Liver (tissue), 9 donors: ENCODE measurements around the gene MXRA8. TPM values are rescaled to one million over a fixed set of nuclear protein-coding genes. Genes with fewer than 3 reads are reported as not detected.

Source experiments
- DNase-seq: peaks from one replicate; pipeline ENCODE4 v3.0.0-alpha.2; 2017; ENCODE audit warnings: low spot score
- H3K27ac ChIP-seq, 2 donors: one replicate each; pipeline ENCODE4 v1.7.0; 2013; ENCODE audit warnings: inconsistent platforms in 2 of 2, low read length in 2 of 2, control low read depth in 1 of 2, low read depth in 1 of 2, mild to moderate bottlenecking in 1 of 2
- H3K27me3 ChIP-seq, 4 donors: one replicate each; pipeline versions ENCODE4 v1.6.1 to v1.7.0; 2013; ENCODE audit warnings: low read length in 3 of 4, inconsistent platforms in 1 of 4, mild to moderate bottlenecking in 1 of 4, moderate library complexity in 1 of 4; ENCODE audit not compliant: control insufficient read depth in 4 of 4, insufficient read depth in 4 of 4
- H3K36me3 ChIP-seq, 4 donors: one replicate each; pipeline versions ENCODE4 v1.6.1 to v1.7.0; 2013; ENCODE audit warnings: low read length in 3 of 4, mild to moderate bottlenecking in 3 of 4, low read depth in 1 of 4, moderate library complexity in 1 of 4; ENCODE audit not compliant: control insufficient read depth in 4 of 4, insufficient read depth in 3 of 4
- H3K4me1 ChIP-seq, 4 donors: one replicate each; pipeline versions ENCODE4 v1.6.1 to v1.7.0; 2013; ENCODE audit warnings: low read length in 3 of 4, mild to moderate bottlenecking in 3 of 4, moderate library complexity in 1 of 4; ENCODE audit not compliant: control insufficient read depth in 4 of 4, insufficient read depth in 4 of 4
- H3K4me3 ChIP-seq, 3 donors: one replicate each; pipeline versions ENCODE4 v1.6.1 to v1.7.0; 2013; ENCODE audit warnings: low read length in 3 of 3, control low read depth in 1 of 3, low read depth in 1 of 3, mild to moderate bottlenecking in 1 of 3
- H3K9ac ChIP-seq, 2 donors: one replicate each; pipeline ENCODE4 v1.7.0; 2013; ENCODE audit warnings: low read length in 2 of 2, mild to moderate bottlenecking in 2 of 2, moderate library complexity in 2 of 2, control low read depth in 1 of 2, low read depth in 1 of 2
- H3K9me3 ChIP-seq, 4 donors: one replicate each; pipeline versions ENCODE4 v1.6.1 to v1.7.0; 2013; ENCODE audit warnings: low read length in 3 of 4; ENCODE audit not compliant: control insufficient read depth in 4 of 4
- ATF3 ChIP-seq: IDR thresholded peaks from 2 replicates; pipeline ENCODE4 v1.6.1; 2016; ENCODE audit warnings: antibody characterized with exemption
- FOXA1 ChIP-seq: IDR thresholded peaks from 2 replicates; pipeline ENCODE4 v1.6.1; 2016; ENCODE audit warnings: antibody characterized with exemption
- FOXA2 ChIP-seq: IDR thresholded peaks from 2 replicates; pipeline ENCODE4 v1.6.1; 2016; ENCODE audit warnings: antibody characterized with exemption
- GABPA ChIP-seq, 2 donors: IDR thresholded peaks in 1 of 2; conservative IDR thresholded peaks in 1 of 2; 2 replicates each; pipeline ENCODE4 v1.6.1; 2016; ENCODE audit warnings: antibody characterized with exemption in 2 of 2, mild to moderate bottlenecking in 1 of 2, moderate library complexity in 1 of 2
- HNF4A ChIP-seq, 2 donors: conservative IDR thresholded peaks; 2 replicates each; pipeline ENCODE4 v1.6.1; 2016; ENCODE audit warnings: antibody characterized with exemption in 2 of 2, mild to moderate bottlenecking in 2 of 2
- HNF4G ChIP-seq: IDR thresholded peaks from 2 replicates; pipeline ENCODE4 v1.6.1; 2016; ENCODE audit warnings: antibody characterized with exemption
- JUND ChIP-seq, 2 donors: IDR thresholded peaks; 2 replicates each; pipeline ENCODE4 v1.6.1; 2016; ENCODE audit warnings: antibody characterized with exemption in 2 of 2
- MAX ChIP-seq: IDR thresholded peaks from 2 replicates; pipeline ENCODE4 v1.6.1; 2016; ENCODE audit warnings: antibody characterized with exemption
- NR2F2 ChIP-seq: IDR thresholded peaks from 2 replicates; pipeline ENCODE4 v1.6.1; 2016; ENCODE audit warnings: antibody characterized with exemption
- RAD21 ChIP-seq, 2 donors: IDR thresholded peaks; 2 replicates each; pipeline ENCODE4 v1.6.1; 2016; ENCODE audit warnings: antibody characterized with exemption in 2 of 2, mild to moderate bottlenecking in 2 of 2
- RXRA ChIP-seq, 2 donors: IDR thresholded peaks; 2 replicates each; pipeline ENCODE4 v1.6.1; 2017 to 2018; ENCODE audit warnings: antibody characterized with exemption in 2 of 2, mild to moderate bottlenecking in 1 of 2
- SP1 ChIP-seq: IDR thresholded peaks from 2 replicates; pipeline ENCODE4 v1.6.1; 2018; ENCODE audit warnings: antibody characterized with exemption, mild to moderate bottlenecking
- TAF1 ChIP-seq: conservative IDR thresholded peaks from 2 replicates; pipeline ENCODE4 v1.6.1; 2016; ENCODE audit warnings: antibody characterized with exemption, mild to moderate bottlenecking
- YY1 ChIP-seq: IDR thresholded peaks from 2 replicates; pipeline ENCODE4 v1.6.1; 2016; ENCODE audit warnings: antibody characterized with exemption, mild to moderate bottlenecking
- ZBTB33 ChIP-seq: IDR thresholded peaks from 2 replicates; pipeline ENCODE4 v1.6.1; 2016; ENCODE audit warnings: antibody characterized with exemption
- WGBS: extraction: QIAGEN DNeasy Blood & Tissue Kit; methylation state at CpG from one replicate; pipeline ENCODE4 v1.1.7; 2013; 5-methylcytosine and 5-hydroxymethylcytosine counted together
- polyA plus RNA-seq, 2 donors: library from polyadenylated mRNA; stranded (reverse) in 1 of 2; unstranded in 1 of 2; fragments of 200-250 nt in 1 of 2; fragments of >200 nt in 1 of 2; fragmentation: Nextera tagmentation in 1 of 2; extraction: Ambion mirVana in 1 of 2; gene quantifications; one replicate each; pipeline versions ENCODE4 v1.2.1 to v1.2.3, GENCODE V29; 2013 to 2015
- total RNA-seq, 2 donors: library from RNA; depleted of rRNA; stranded (reverse); fragments of >200 nt; gene quantifications; one replicate each; pipeline ENCODE4 v1.2.3, GENCODE V29; 2014
- donor health status: healthy.
- donor health status: healthy.
- donor health status: healthy.
- donor health status: healthy.
- donor health status: healthy.

MXRA8 gene
- total RNA-seq: 1 to 10 TPM; 3.2 to 5.3 TPM
- 1 to 10 TPM; 1.8 to 5.9 TPM for polyA plus RNA-seq

- no peaks in the 10 kb centered on the region for H3K36me3 ChIP-seq
- TF ChIP-seq ZBTB33 (no peak), NR2F2 (peak; percentile 23), SP1 (no peak), YY1 (no peak)
- peak within 1 kb of the TSS; percentile 25 to 63 for H3K27ac ChIP-seq
- peak within 1 kb of the TSS in 1 of 3 donors; percentile 37 for H3K4me3 ChIP-seq
- WGBS: 45% methylated on average over 29 of the region's 29 CpGs
- no peak within 1 kb of the TSS for H3K9ac ChIP-seq
- H3K4me1 ChIP-seq: peaks cover 0 to 11% (median 2%) of the 10 kb centered on the region in 4 donors
- no peaks in the 10 kb centered on the region for H3K9me3 ChIP-seq
- no peaks in the 10 kb centered on the region for H3K27me3 ChIP-seq
- DNase-seq: no peak
These were observed at the start of gene MXRA8 for GRCh38 chr1:1358433-1359271. Gene MXRA8, minus strand, starts transcription at chr1:1358555. Its CDS starts 51 bp downstream, at chr1:1358504.

- no peak for DNase-seq
- WGBS: 10% methylated on average over 41 of the region's 41 CpGs
- TF ChIP-seq MAX: no peak
- no peak for TF ChIP-seq YY1
- no peak for TF ChIP-seq HNF4A (conservative IDR thresholded peaks at IDR 0.05)
- no peak for TF ChIP-seq FOXA1
- TF ChIP-seq SP1: no peak
- no peak for TF ChIP-seq GABPA (IDR thresholded peaks at IDR 0.05 in 1 of 2, conservative IDR thresholded peaks at IDR 0.05 in 1 of 2)
- Histone ChIP-seq H3K9me3 (no peaks in the 10 kb centered on the region), H3K27me3 (no peaks in the 10 kb centered on the region), H3K9ac (peak overlapping the region; percentile 1 to 99), H3K4me3 (peak overlapping the region; percentile 96 to 98 (median 98)), H3K4me1 (peaks cover 5 to 40% (median 30%) of the 10 kb centered on the region in 4 donors), H3K27ac (peak overlapping the region; percentile 70 to 90), H3K36me3 (peaks cover 0 to 14% (median 8%) of the 10 kb centered on the region in 4 donors)
These were observed 49.4 kb upstream of the MXRA8 start for GRCh38 chr1:1407636-1408318.

- Histone ChIP-seq H3K9ac (peak within 1 kb of the TSS; percentile 47 to 99), H3K36me3 (peaks cover 0 to 15% (median 9%) of the 10 kb centered on the region in 4 donors), H3K27ac (peak within 1 kb of the TSS; percentile 70 to 90), H3K9me3 (no peaks in the 10 kb centered on the region), H3K27me3 (no peaks in the 10 kb centered on the region), H3K4me3 (peak within 1 kb of the TSS; percentile 96 to 98 (median 98)), H3K4me1 (peaks cover 5 to 47% (median 35%) of the 10 kb centered on the region in 4 donors)
- peak; percentile 93 for DNase-seq
- WGBS: under 1% methylated on average over 98 of the region's 98 CpGs
- peak; percentile 26 for TF ChIP-seq ZBTB33
- peak; percentile 79 for TF ChIP-seq HNF4G
- peak; percentile 91 to 99 for TF ChIP-seq GABPA (IDR thresholded peaks at IDR 0.05 in 1 of 2, conservative IDR thresholded peaks at IDR 0.05 in 1 of 2)
- TF ChIP-seq RAD21 (IDR thresholded peaks at IDR 0.05): peak; percentile 40 to 65
- peak; percentile 47 for TF ChIP-seq SP1
- peak; percentile 99 for TF ChIP-seq YY1
- peak; percentile 95 for TF ChIP-seq NR2F2
- TF ChIP-seq JUND (IDR thresholded peaks at IDR 0.05): no peak
- TF ChIP-seq ATF3: no peak
- peak; percentile 45 to 71 for TF ChIP-seq RXRA (IDR thresholded peaks at IDR 0.05)
- no peak for TF ChIP-seq TAF1
- no peak for TF ChIP-seq FOXA2
- TF ChIP-seq HNF4A (conservative IDR thresholded peaks at IDR 0.05): peak; percentile 86 to 92
These were observed 48.7 kb upstream of the MXRA8 start, which contains the start of gene MRPL20 for GRCh38 chr1:1406821-1407635. Gene MRPL20, minus strand, starts transcription at chr1:1407293. Its CDS starts 76 bp downstream, at chr1:1407217.
